H1 (cell line): Measurements from ENCODE around the gene BCL2L14. TPM values are rescaled to one million over a fixed set of nuclear protein-coding genes. Genes with fewer than 3 reads are reported as not detected.

ENCODE experiments used
- ASH2L ChIP-seq: fragments of 200-600, 300-600 bp; sonication (generic); IDR thresholded peaks from one replicate; pipeline ENCODE4 v1.7.1; 2017; ENCODE audit warnings: low read length
- microRNA-seq, 2 experiments: library from miRNA; unstranded; fragments of <30 nt; microRNA quantifications; one replicate each; pipeline versions ENCODE4 to v1.2.0, GENCODE V29; 2016 to 2020; ENCODE audit warnings: borderline microRNAs expressed in 2 of 2, borderline number of aligned reads in 2 of 2, borderline replicate concordance in 1 of 2
- polyA plus RNA-seq, 7 experiments: library from polyadenylated mRNA; depleted of rRNA in 3 of 7; stranded (reverse) in 5 of 7; unstranded in 2 of 7; fragments of >200 nt in 5 of 7; fragments of 200-250 nt in 2 of 7; gene quantifications; 1 replicate in 5 of 7; 2 replicates in 1 of 7; 4 replicates in 1 of 7; pipeline versions ENCODE4 v1.2.1 to v1.2.3, GENCODE V29; 2011 to 2013; ENCODE audit warnings: missing spikeins in 2 of 7, mixed read lengths in 2 of 7
- total RNA-seq: library from RNA; stranded (reverse); fragmentation: NEBNext Ultra II Directional; extraction: Animal tissue kit (Norgen Biotek cat#: 25700); gene quantifications from 2 replicates; pipeline ENCODE4 v1.2.1, GENCODE V29; 2021
- TF ChIP-seq, protein P1 (sequence below), 3 experiments: IDR thresholded peaks; 1 replicate in 2 of 3; 2 replicates in 1 of 3; pipeline versions ENCODE4 v1.5.1 to v1.6.1; 2011; ENCODE audit warnings: low read length in 3 of 3, mild to moderate bottlenecking in 3 of 3, inconsistent platforms in 2 of 3, low read depth in 1 of 3, moderate library complexity in 1 of 3; ENCODE audit not compliant: insufficient read depth in 1 of 3; ENCODE audit errors: control extremely low read depth in 1 of 3

Gene BCL2L14
- total and polyA plus RNA-seq, 2 of the 8 experiments (the other 6 are each of a cell fraction or from before 2014, with no cell fraction given) = 0.80 to 2.4 TPM

DNA sequence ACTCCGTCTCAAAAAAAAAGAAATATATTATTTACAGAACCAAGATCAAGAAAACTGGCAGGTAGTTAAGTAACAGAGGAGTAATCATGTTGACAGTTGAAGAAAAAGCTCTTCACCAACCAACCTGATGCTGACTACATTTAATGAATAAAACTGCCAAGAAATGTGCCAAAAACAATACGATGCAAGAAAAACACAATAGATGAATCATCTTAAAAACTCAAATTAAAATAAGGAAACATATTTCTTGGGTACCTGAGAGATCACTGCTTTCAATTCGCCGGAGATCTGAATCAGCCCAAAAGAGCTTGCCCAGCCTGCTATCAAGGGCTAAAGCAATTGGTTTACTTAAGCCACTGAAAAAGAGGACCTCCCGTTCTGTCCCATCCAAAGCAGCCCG, 76.4 kb downstream of the BCL2L14 start (continued):
- TF ChIP-seq, protein P1, sequence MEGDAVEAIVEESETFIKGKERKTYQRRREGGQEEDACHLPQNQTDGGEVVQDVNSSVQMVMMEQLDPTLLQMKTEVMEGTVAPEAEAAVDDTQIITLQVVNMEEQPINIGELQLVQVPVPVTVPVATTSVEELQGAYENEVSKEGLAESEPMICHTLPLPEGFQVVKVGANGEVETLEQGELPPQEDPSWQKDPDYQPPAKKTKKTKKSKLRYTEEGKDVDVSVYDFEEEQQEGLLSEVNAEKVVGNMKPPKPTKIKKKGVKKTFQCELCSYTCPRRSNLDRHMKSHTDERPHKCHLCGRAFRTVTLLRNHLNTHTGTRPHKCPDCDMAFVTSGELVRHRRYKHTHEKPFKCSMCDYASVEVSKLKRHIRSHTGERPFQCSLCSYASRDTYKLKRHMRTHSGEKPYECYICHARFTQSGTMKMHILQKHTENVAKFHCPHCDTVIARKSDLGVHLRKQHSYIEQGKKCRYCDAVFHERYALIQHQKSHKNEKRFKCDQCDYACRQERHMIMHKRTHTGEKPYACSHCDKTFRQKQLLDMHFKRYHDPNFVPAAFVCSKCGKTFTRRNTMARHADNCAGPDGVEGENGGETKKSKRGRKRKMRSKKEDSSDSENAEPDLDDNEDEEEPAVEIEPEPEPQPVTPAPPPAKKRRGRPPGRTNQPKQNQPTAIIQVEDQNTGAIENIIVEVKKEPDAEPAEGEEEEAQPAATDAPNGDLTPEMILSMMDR (IDR thresholded peaks at IDR 0.05; ENCODE audit: control extremely low read depth in 1 of 3, insufficient read depth in 1 of 3, low read depth in 1 of 3, low read length in 3 of 3) = no peak
- no peak for TF ChIP-seq ASH2L

Small RNAs within 50 kb of the gene (microRNA-seq; reads per million reads assigned to microRNA genes)
- 0 reads per million in 2 experiments for gene MIR1244-4

Other genes starting within 250 kb of the BCL2L14 start
- 73.2 and 74.0 TPM in 2 replicates for gene LRP6, start 196.1 kb downstream of the BCL2L14 start, total RNA-seq
- 53.6 and 58.1 TPM in 2 replicates for gene LRP6, start 196.1 kb downstream of the BCL2L14 start, polyA plus RNA-seq (2011; rRNA removed)